SU-DHL-6 (cell line): ENCODE measurements around the gene ADSS2.

Source experiments
- CTCF ChIP-seq: fragments of 200-600 bp; sonication (generic); IDR thresholded peaks from one replicate; pipeline ENCODE4 v1.5.1; 2017; ENCODE audit warnings: antibody characterized with exemption, mild to moderate bottlenecking, low read length, moderate library complexity; ENCODE audit not compliant: insufficient read depth, poor library complexity, severe bottlenecking
- EZH2phosphoT487 ChIP-seq: fragments of 200-600 bp; sonication (generic), shearing (Covaris generic); conservative IDR thresholded peaks from 2 replicates; pipeline ENCODE4 v1.6.1; 2018; ENCODE audit warnings: mild to moderate bottlenecking, antibody characterized with exemption, low read length, moderate library complexity, mixed read lengths

GRCh38 chr1:244442850-244443249, 8.9 kb downstream of the ADSS2 start:
- TF ChIP-seq CTCF (no peak), EZH2phosphoT487 (no peak)
